ENCODE data around the gene LGR6. TPM values are rescaled to one million over a fixed set of nuclear protein-coding genes. Genes with fewer than 3 reads are reported as not detected.

LGR6 gene
- total and polyA plus RNA-seq, 2 of the 4 experiments (the other 2 are of a cell fraction), result not detected

- Histone ChIP-seq H3K27ac (ENCODE audit: insufficient read depth, low read length) (no peak overlapping the region), H3K14ac (replicated peaks; ENCODE audit: low read depth, low read length) (no peak overlapping the region), H2AK5ac (ENCODE audit: low read depth, low read length) (peak overlapping the region; percentile 28; the same call in 1 of the 2 replicates), H3K56ac (ENCODE audit: extremely low read depth, insufficient read depth, low read length) (no peak overlapping the region), H3K4me2 (ENCODE audit: low read depth, low read length) (no peak overlapping the region), H4K91ac (ENCODE audit: insufficient read depth, low read depth, low read length) (no peak overlapping the region), H3K23ac (ENCODE audit: low read depth, low read length) (no peak overlapping the region), H3K79me1 (ENCODE audit: low read depth in 1 of 2, low read length in 2 of 2) (no peaks in the 10 kb centered on the region), H4K20me1 (ENCODE audit: insufficient read depth, low read length) (peaks cover 2% of the 10 kb centered on the region; the same call in 1 of the 2 replicates), H3K18ac (ENCODE audit: low read depth, low read length) (no peak overlapping the region), H3K4ac (ENCODE audit: low read depth, low read length) (peak overlapping the region; percentile 12; the same call in 1 of the 2 replicates), H2BK5ac (ENCODE audit: low read depth, low read length, poor library complexity, severe bottlenecking) (no peak overlapping the region), H3K36me3 (ENCODE audit: control insufficient read depth, insufficient read depth, low read length) (no peaks in the 10 kb centered on the region), H2AFZ (replicated peaks; ENCODE audit: low read length, poor library complexity) (no peak overlapping the region), H4K8ac (ENCODE audit: low read depth in 2 of 2, low read length in 2 of 2) (no peak overlapping the region), H2AK9ac (replicated peaks; ENCODE audit: low read depth, low read length, poor library complexity) (no peak overlapping the region), H3K9me3 (ENCODE audit: control insufficient read depth, insufficient read depth, low read length) (no peaks in the 10 kb centered on the region), H2BK20ac (ENCODE audit: low read depth, low read length) (0 out of 2 replicates have a peak overlapping the region, but pooled peaks have one; percentile 10), H3K9me1 (ENCODE audit: insufficient read depth, low read length) (peaks cover 25% of the 10 kb centered on the region), H3K27me3 (ENCODE audit: control insufficient read depth, insufficient read depth, low read length) (peaks cover 1% of the 10 kb centered on the region; the same call in 1 of the 2 replicates), H3K4me1 (ENCODE audit: control insufficient read depth, insufficient read depth, low read length) (peaks cover 33% of the 10 kb centered on the region), H3K4me3 (ENCODE audit: insufficient read depth, low read depth, low read length) (no peak overlapping the region), H4K5ac (ENCODE audit: low read depth, low read length) (no peak overlapping the region), H2BK15ac (ENCODE audit: low read depth, low read length) (no peak overlapping the region), H3K9ac (ENCODE audit: low read depth, low read length) (no peak overlapping the region), H2BK120ac (ENCODE audit: low read depth, low read length) (0 out of 2 replicates have a peak overlapping the region, but pooled peaks have one; percentile 16)
- ChIA-PET CTCF (no interaction called here), POLR2A (ENCODE audit: unreplicated experiment) (no interaction called here)
- no TSS peak for BruUV-seq (replicated peaks)
- dilution Hi-C loops (cut with HindIII; ENCODE audit: low sequenced_read_pairs, unreplicated experiment) (no loop called here), in situ Hi-C loops (cut with MboI; ENCODE audit: low sequenced_read_pairs) (no loop called here), intact Hi-C loops (cut with micrococcal nuclease) (no loop called here)
- ATAC-seq (ENCODE audit: low read depth) (no peak), DNase-seq (no peak)
- no CpG with 5 or more reads among the region's 2 CpGs for WGBS, 2 experiments (ENCODE audit: extremely low coverage in 2 of 2, insufficient read length in 1 of 2)
- no peak for TF ChIP-seq CEBPB (IDR thresholded peaks at IDR 0.05; ENCODE audit: low read depth, low read length)
- TF ChIP-seq CHD1 (IDR thresholded peaks at IDR 0.05; ENCODE audit: low read depth, low read length), result no peak
- no peak for TF ChIP-seq FOS (IDR thresholded peaks at IDR 0.05; ENCODE audit: low read depth, low read length)
- no peak for TF ChIP-seq MAFK (IDR thresholded peaks at IDR 0.05; ENCODE audit: low read depth, low read length)
- no peak for TF ChIP-seq USF2 (IDR thresholded peaks at IDR 0.05; ENCODE audit: low read depth, low read length)
Measured at GRCh38 chr1:202278751-202279150, 85.2 kb downstream of the LGR6 start.
